Uterus (tissue), 2 donors: ENCODE data around the gene PTPRN2.
"Not testable (repeated sequence)": the region's sequence is repeated elsewhere in the genome, so short reads cannot be mapped to it uniquely, and the experiment has no call there.

Experiments
- POLR2A ChIP-seq, 2 donors: fragments of 450-650 bp; IDR thresholded peaks; one replicate each; pipeline ENCODE4 v1.6.1; 2016; ENCODE audit warnings: antibody characterized with exemption in 2 of 2, mild to moderate bottlenecking in 1 of 2, moderate library complexity in 1 of 2
- TF ChIP-seq, protein P1 (sequence below), 4 experiments: fragments of 200-600 bp in 2 of 4; fragments of 450-650 bp in 2 of 4; sonication (generic) in 2 of 4; IDR thresholded peaks; one replicate each; pipeline ENCODE4 v1.5.1; 2016 to 2019; ENCODE audit warnings: antibody characterized with exemption in 4 of 4, mild to moderate bottlenecking in 2 of 4, moderate library complexity in 1 of 4

DNA sequence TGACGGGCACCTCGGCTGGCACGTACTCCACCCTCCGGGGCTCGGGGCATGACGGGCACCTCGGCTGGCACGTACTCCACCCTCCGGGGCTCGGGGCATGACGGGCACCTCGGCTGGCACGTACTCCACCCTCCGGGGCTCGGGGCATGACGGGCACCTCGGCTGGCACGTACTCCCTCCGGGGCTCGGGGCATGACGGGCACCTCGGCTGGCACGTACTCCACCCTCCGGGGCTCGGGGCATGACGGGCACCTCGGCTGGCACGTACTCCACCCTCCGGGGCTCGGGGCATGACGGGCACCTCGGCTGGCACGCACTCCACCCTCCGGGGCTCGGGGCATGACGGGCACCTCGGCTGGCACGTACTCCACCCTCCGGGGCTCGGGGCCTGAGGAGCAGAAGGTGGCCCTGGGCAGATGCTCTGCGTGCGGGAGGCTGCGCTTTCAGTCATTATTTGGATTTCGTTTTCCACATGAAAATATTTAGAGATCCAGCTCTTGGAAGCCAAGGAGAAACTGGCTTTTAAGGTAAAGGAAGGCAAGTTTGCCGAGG lies 1086.6 kb downstream of the PTPRN2 start:
- TF ChIP-seq, protein P1, sequence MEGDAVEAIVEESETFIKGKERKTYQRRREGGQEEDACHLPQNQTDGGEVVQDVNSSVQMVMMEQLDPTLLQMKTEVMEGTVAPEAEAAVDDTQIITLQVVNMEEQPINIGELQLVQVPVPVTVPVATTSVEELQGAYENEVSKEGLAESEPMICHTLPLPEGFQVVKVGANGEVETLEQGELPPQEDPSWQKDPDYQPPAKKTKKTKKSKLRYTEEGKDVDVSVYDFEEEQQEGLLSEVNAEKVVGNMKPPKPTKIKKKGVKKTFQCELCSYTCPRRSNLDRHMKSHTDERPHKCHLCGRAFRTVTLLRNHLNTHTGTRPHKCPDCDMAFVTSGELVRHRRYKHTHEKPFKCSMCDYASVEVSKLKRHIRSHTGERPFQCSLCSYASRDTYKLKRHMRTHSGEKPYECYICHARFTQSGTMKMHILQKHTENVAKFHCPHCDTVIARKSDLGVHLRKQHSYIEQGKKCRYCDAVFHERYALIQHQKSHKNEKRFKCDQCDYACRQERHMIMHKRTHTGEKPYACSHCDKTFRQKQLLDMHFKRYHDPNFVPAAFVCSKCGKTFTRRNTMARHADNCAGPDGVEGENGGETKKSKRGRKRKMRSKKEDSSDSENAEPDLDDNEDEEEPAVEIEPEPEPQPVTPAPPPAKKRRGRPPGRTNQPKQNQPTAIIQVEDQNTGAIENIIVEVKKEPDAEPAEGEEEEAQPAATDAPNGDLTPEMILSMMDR (IDR thresholded peaks at IDR 0.05) = not testable (repeated sequence)
- TF ChIP-seq POLR2A (IDR thresholded peaks at IDR 0.05) = not testable (repeated sequence)
